GM19438 (cell line): ENCODE results near the gene HAVCR2.
"Not testable (repeated sequence)": the region's sequence is repeated elsewhere in the genome, so short reads cannot be mapped to it uniquely, and the experiment has no call there.

Source experiments
- ATAC-seq: cut with Tn5 transposase; IDR thresholded peaks from one replicate; pipeline ENCODE4 v1.9.1; 2021; ENCODE audit warnings: low read depth; ENCODE audit not compliant: unreplicated experiment

The HAVCR2 gene

DNA sequence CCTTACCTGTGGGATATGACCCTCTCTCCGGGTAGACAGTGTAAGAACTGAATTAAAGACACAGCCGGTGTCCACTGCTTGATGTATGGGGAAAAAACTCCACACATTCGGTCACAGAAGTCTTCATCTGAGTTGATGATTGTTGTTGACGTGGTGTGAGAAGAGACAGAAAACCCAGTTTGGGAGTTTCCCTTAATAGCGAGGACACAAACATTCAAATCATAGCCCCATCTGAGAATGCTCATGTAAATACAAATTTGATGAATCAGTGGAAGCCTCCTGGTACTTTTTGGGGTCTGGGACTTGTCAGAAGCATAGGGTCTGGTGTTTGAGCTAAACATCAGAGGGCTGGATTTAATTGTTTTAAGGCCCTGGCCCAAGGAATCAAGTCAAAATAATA lies 60.9 kb downstream of the HAVCR2 start:
- no peak for ATAC-seq

DNA sequence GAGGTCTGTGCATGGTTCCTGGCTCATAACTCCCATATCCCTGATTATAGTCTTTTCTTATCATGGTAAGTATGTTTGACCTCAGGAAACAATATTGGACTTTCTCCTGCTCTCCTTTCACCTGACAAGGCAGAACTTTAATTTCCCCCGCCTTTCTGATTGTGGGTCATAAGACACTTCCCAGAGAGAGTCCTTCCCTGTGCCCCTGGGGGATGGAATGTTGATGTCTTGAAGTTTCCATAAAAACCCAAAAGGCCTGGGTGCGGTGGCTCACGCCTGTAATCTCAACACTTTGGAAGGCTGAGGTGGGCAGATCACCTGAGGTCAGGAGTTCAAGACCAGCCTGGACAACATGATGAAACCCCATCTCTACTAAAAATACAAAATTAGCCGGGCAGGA lies 61.8 kb downstream of the HAVCR2 start:
- ATAC-seq, result not testable (repeated sequence)

DNA sequence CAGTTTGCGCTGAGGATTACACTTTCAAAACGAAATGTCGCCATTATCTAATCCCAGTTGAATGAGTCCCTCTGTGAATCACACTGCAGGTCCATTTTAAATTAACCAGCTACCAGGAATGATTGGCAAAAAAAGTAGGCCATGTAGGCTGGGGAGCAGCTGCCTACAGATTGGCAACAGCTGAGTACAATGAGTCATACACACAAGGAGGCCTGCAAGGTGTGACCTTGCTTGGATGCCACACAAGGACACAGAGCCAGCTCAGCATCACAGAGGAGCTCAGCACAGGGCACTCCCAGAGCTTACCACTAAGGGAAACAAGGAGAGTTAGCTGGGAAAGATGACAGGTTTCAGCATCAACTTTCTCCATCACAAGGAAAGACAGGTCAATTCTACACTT lies 62.8 kb downstream of the HAVCR2 start:
- ATAC-seq, result no peak

DNA sequence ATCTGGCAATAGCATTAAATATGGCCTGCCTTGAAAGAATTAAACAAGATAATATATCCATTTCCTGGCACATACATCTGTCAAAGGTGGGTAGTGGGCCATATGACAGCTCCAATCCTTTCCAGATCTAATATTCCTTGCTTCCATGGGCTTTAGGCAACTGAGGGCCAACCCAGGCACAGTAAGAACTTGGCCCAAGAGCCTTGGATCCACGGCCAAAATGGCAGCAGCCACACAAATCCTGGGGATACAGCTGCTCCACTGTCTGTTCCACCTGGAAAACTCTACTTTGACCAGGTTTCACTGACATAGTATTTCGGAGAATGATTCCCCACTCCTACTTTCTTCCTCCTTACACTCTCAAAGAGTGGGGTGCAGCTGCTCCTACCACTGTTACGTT lies 63.2 kb downstream of the HAVCR2 start:
- no peak for ATAC-seq

DNA sequence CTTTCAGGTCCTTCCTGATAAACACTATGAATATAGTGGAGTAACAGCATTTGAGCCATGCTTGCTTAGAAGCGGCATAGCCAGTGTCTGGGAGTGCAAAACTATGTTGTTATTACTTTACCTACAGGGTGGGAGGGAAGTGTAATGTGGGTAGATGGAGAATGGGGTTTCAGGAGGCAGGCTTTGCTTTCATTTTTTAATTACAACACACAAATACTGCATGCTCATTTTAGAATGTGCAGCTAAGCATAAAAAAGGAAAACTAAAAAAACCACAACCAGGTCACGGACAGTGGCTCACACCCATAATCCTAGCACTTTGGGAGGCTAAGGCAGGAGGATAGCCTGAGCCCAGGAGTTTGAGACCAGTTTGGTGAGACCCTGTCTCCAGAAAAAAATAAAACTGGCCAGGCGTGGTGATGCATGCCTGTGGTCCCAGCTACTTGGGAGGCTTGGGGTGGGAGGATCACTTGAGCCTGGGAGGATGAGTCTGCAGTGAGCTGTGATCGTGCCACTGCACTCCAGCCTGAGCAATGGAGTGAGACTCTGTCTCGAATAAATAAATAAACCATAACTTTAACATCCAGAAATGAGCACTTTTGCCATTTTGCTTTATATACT lies 70.2 kb downstream of the HAVCR2 start:
- ATAC-seq, result no peak
